Fibroblast of lung (primary cell): ENCODE results near the gene KLHL10. TPM values are rescaled to one million over a fixed set of nuclear protein-coding genes. Genes with fewer than 3 reads are reported as not detected.
"Not testable (repeated sequence)": the region's sequence is repeated elsewhere in the genome, so short reads cannot be mapped to it uniquely, and the experiment has no call there.

Source experiments
- DNase-seq, 2 donors: peaks; one replicate each; pipeline versions ENCODE4 v3.0.0 to v3.0.0-alpha.2; 2010; ENCODE audit warnings: low read depth in 2 of 2
- H2AFZ ChIP-seq: 2 replicates; pipeline ENCODE4 v1.5.1; 2012; ENCODE audit warnings: low read length, control low read depth, inconsistent platforms
- H3K27ac ChIP-seq: 2 replicates; pipeline ENCODE4 v1.5.1; 2011; ENCODE audit warnings: low read length, control low read depth; ENCODE audit not compliant: insufficient read depth
- H3K27me3 ChIP-seq: 2 replicates; pipeline ENCODE4 v1.5.1; 2011; ENCODE audit warnings: mild to moderate bottlenecking, low read length; ENCODE audit not compliant: control insufficient read depth, insufficient read depth
- H3K36me3 ChIP-seq: 2 replicates; pipeline ENCODE4 v1.5.1; 2011; ENCODE audit warnings: low read length; ENCODE audit not compliant: control insufficient read depth, insufficient read depth
- H3K4me1 ChIP-seq: 2 replicates; pipeline ENCODE4 v1.5.1; 2011; ENCODE audit warnings: low read length; ENCODE audit not compliant: control insufficient read depth, insufficient read depth; ENCODE audit errors: extremely low read depth
- H3K4me2 ChIP-seq: 2 replicates; pipeline ENCODE4 v1.5.1; 2011; ENCODE audit warnings: low read length, control low read depth; ENCODE audit not compliant: insufficient read depth; ENCODE audit errors: extremely low read depth
- H3K4me3 ChIP-seq, 4 experiments: fragments of 200-600 bp in 1 of 4; sonication (generic) in 1 of 4; replicated peaks in 1 of 4; 2 replicates each; pipeline ENCODE4 v1.5.1; 2011 to 2016; ENCODE audit warnings: low read length in 4 of 4, low read depth in 3 of 4, mild to moderate bottlenecking in 3 of 4, control low read depth in 2 of 4, inconsistent platforms in 1 of 4, mixed read lengths in 1 of 4; ENCODE audit not compliant: insufficient read depth in 1 of 4; ENCODE audit errors: control extremely low read depth in 1 of 4
- H3K79me2 ChIP-seq: 2 replicates; pipeline ENCODE4 v1.5.1; 2012; ENCODE audit warnings: mild to moderate bottlenecking, low read length, inconsistent platforms; ENCODE audit not compliant: control insufficient read depth, insufficient read depth
- H3K9ac ChIP-seq: 2 replicates; pipeline ENCODE4 v1.5.1; 2011; ENCODE audit warnings: mild to moderate bottlenecking, low read length, control low read depth; ENCODE audit not compliant: insufficient read depth
- H3K9me3 ChIP-seq: 2 replicates; pipeline ENCODE4 v1.5.1; 2012; ENCODE audit warnings: low read depth, low read length; ENCODE audit not compliant: control insufficient read depth, insufficient read depth
- H4K20me1 ChIP-seq: 2 replicates; pipeline ENCODE4 v1.5.1; 2011; ENCODE audit warnings: low read length; ENCODE audit not compliant: control insufficient read depth, insufficient read depth; ENCODE audit errors: extremely low read depth
- EZH2 ChIP-seq: IDR thresholded peaks from 2 replicates; pipeline ENCODE4 v1.5.1; 2012; ENCODE audit warnings: low read length, control low read depth, mild to moderate bottlenecking; ENCODE audit errors: missing control alignments
- polyA plus RNA-seq, 2 donors: library from polyadenylated mRNA; depleted of rRNA in 1 of 2; stranded (reverse) in 1 of 2; unstranded in 1 of 2; fragments of >200 nt; gene quantifications; 2 replicates each; pipeline ENCODE4 v1.2.1, GENCODE V29; 2011 to 2012; ENCODE audit warnings: missing spikeins in 1 of 2
- total RNA-seq: library from RNA; depleted of rRNA; stranded (reverse); fragments of >200 nt; gene quantifications from 2 replicates; pipeline ENCODE4 v1.2.1, GENCODE V29; 2014
- TF ChIP-seq, protein P1 (sequence below), 2 donors: IDR thresholded peaks in 1 of 2; conservative IDR thresholded peaks in 1 of 2; 1 replicate in 1 of 2; 2 replicates in 1 of 2; pipeline ENCODE4 v1.5.1; 2011 to 2012; ENCODE audit warnings: low read length in 2 of 2, control low read depth in 1 of 2, inconsistent platforms in 1 of 2, low read depth in 1 of 2, mild to moderate bottlenecking in 1 of 2

KLHL10 gene
- total and polyA plus RNA-seq, 2 donors (not counting 1 experiment from before 2014, with no cell fraction given): 0.33 TPM

DNA sequence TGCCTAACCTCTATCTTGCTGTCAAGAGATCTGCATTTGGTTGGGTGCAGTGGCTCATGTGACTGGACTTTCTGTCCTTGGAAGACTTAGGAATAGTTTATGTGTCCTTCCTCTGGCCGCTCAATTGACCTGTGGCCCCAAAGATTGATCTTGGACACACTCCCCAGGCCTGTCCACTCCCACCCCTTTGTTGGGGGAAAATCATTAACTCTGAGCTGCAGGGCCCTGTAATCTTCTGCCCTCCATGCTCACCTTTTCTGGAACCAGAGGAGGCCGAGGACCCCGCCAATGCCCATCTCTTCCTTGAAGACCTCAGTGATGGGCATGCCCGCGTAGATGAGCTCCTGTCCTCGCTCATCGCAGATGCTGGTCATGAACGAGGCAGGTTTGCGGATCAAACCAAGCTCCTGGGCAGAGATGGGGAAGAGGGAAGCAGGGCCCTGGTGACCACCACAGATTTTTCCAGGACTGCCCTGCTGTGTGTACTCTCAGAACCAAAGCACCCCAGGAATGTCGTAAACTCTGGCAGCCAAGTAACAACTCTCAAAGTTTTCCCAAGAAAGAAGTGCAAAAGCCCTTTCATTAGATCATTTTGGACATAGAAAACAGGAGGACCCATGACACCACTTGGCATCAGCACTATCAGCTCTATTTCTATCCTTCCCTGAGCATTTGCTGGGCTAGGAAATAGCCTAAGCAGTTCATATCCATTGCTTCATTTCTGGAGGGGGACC is 36.1 kb downstream of the KLHL10 start:
- Histone ChIP-seq H3K4me3 (no peak overlapping the region), H3K27ac (no peak overlapping the region), H4K20me1 (no peaks in the 10 kb centered on the region), H3K4me1 (no peaks in the 10 kb centered on the region), H3K79me2 (no peaks in the 10 kb centered on the region), H3K9ac (no peak overlapping the region), H3K36me3 (peaks cover 29% of the 10 kb centered on the region), H3K27me3 (no peaks in the 10 kb centered on the region), H2AFZ (no peak overlapping the region), H3K9me3 (no peaks in the 10 kb centered on the region), H3K4me2 (no peak overlapping the region)
- TF ChIP-seq, protein P1, sequence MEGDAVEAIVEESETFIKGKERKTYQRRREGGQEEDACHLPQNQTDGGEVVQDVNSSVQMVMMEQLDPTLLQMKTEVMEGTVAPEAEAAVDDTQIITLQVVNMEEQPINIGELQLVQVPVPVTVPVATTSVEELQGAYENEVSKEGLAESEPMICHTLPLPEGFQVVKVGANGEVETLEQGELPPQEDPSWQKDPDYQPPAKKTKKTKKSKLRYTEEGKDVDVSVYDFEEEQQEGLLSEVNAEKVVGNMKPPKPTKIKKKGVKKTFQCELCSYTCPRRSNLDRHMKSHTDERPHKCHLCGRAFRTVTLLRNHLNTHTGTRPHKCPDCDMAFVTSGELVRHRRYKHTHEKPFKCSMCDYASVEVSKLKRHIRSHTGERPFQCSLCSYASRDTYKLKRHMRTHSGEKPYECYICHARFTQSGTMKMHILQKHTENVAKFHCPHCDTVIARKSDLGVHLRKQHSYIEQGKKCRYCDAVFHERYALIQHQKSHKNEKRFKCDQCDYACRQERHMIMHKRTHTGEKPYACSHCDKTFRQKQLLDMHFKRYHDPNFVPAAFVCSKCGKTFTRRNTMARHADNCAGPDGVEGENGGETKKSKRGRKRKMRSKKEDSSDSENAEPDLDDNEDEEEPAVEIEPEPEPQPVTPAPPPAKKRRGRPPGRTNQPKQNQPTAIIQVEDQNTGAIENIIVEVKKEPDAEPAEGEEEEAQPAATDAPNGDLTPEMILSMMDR (conservative IDR thresholded peaks at IDR 0.05 in 1 of 2, IDR thresholded peaks at IDR 0.05 in 1 of 2; ENCODE audit: low read depth in 1 of 2, low read length in 2 of 2): no peak
- no peak for TF ChIP-seq EZH2
- no peak for DNase-seq

DNA sequence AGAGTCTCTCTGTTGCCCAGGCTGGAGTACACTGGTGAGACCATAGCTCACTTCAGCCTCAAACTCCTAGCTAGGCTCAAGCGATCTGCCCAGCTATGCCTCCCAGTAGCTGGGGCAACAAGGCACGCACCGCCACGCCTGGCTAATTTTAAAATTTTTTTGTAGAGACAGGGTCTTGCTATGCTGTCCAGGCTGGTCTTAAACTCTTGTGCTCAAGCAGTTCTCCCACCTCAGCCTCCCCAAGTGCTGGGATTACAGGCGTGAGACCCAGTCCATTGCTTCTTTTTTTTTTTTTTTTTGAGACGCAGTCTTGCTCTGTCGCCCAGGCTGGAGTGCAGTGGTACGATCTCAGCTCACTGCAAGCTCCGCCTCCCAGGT is 36.7 kb downstream of the KLHL10 start:
- not testable (repeated sequence) for H2AFZ ChIP-seq, H3K4me2 ChIP-seq, H3K27ac ChIP-seq, H4K20me1 ChIP-seq, H3K79me2 ChIP-seq, H3K4me3 ChIP-seq, H3K9ac ChIP-seq, H3K9me3 ChIP-seq, H3K27me3 ChIP-seq, H3K4me1 ChIP-seq, DNase-seq
- peaks cover 32% of the 10 kb centered on the region for H3K36me3 ChIP-seq

DNA sequence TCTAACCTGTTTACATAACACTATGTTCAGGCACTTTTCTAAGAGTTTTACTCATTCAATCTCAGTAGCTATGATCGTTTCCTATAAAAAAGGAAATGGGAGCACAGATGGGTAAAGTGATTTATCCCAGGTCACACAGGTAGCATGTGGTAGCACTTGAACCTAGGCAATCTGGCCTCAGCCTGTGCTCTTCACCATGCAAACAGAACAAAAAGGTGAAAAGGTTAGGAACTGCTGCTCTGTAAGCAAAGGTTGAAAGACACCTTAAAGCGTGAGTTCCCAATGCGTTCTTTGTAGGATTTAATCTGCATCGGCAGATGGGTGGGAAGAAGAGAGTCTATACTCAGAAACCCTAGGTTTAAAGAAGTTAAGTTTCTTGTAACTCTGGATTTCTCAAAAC is 42.5 kb downstream of the KLHL10 start:
- no peak for TF ChIP-seq EZH2
- TF ChIP-seq, protein P1 (conservative IDR thresholded peaks at IDR 0.05 in 1 of 2, IDR thresholded peaks at IDR 0.05 in 1 of 2; ENCODE audit: low read depth in 1 of 2, low read length in 2 of 2): no peak
- no peaks in the 10 kb centered on the region for H3K27me3 ChIP-seq

More for the DNA sequence above, 42.5 kb downstream of the KLHL10 start:
- Histone ChIP-seq H4K20me1 (no peaks in the 10 kb centered on the region), H3K9me3 (no peaks in the 10 kb centered on the region), H3K9ac (no peak overlapping the region), H3K4me1 (no peaks in the 10 kb centered on the region), H3K27ac (no peak overlapping the region), H3K4me2 (no peak overlapping the region), H3K36me3 (peaks cover 22% of the 10 kb centered on the region), H3K79me2 (no peaks in the 10 kb centered on the region), H3K4me3 (no peak overlapping the region), H2AFZ (no peak overlapping the region)
- no peak for DNase-seq
